ENCODE data around the gene CEBPB.
"Not testable (repeated sequence)": the region's sequence is repeated elsewhere in the genome, so short reads cannot be mapped to it uniquely, and the experiment has no call there.

Gene CEBPB

GRCh38 chr20:50151034-50151743, 39.4 kb upstream of the CEBPB start:
- Histone ChIP-seq H3K9me3 (ENCODE audit: control insufficient read depth, low read length) (no peaks in the 10 kb centered on the region), H3K36me3 (ENCODE audit: control insufficient read depth, insufficient read depth, low read length) (no peaks in the 10 kb centered on the region), H3K4me1 (ENCODE audit: control insufficient read depth, insufficient read depth, low read length, poor library complexity, severe bottlenecking) (peaks cover 46% of the 10 kb centered on the region), H3K27ac (ENCODE audit: insufficient read depth, low read length, poor library complexity, severe bottlenecking) (peak overlapping the region; percentile 7), H3K27me3 (replicated peaks; ENCODE audit: control insufficient read depth, insufficient read depth, low read length, poor library complexity, severe bottlenecking) (no peaks in the 10 kb centered on the region), H3K4me3 (ENCODE audit: insufficient read depth, low read depth, low read length, poor library complexity, severe bottlenecking) (no peak overlapping the region)
- DNase-seq = no peak

GRCh38 chr20:50152394-50153152, 38.1 kb upstream of the CEBPB start:
- peaks cover 32% of the 10 kb centered on the region for H3K4me1 ChIP-seq (ENCODE audit: control insufficient read depth, insufficient read depth, low read length, poor library complexity, severe bottlenecking)
- no peak for DNase-seq
- H3K27ac ChIP-seq (ENCODE audit: insufficient read depth, low read length, poor library complexity, severe bottlenecking) = peak overlapping the region; percentile 78
- H3K4me3 ChIP-seq (ENCODE audit: insufficient read depth, low read depth, low read length, poor library complexity, severe bottlenecking) = peak overlapping the region; percentile 85
- H3K9me3 ChIP-seq (ENCODE audit: control insufficient read depth, low read length) = no peaks in the 10 kb centered on the region
- no peaks in the 10 kb centered on the region for H3K27me3 ChIP-seq (replicated peaks; ENCODE audit: control insufficient read depth, insufficient read depth, low read length, poor library complexity, severe bottlenecking)
- no peaks in the 10 kb centered on the region for H3K36me3 ChIP-seq (ENCODE audit: control insufficient read depth, insufficient read depth, low read length)

DNA sequence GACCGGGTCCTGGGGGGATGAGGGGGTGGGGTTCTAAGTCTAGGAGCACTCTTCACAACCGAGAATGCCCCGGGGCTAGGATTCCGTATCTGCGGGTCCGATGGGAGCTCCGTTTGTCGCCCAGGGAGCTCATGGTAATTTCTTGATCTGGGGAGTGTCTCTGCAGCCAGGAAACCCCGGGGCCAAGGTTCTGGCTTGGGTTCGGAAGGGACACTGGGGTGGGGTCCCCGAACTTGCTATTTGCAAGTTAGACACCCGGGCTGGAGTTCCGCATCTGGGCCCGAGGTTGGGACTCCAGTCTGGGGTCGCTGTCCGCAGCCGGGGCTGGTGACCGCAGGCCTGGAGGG, 37.5 kb upstream of the CEBPB start:
- H3K27ac ChIP-seq (ENCODE audit: insufficient read depth, low read length, poor library complexity, severe bottlenecking) = peak overlapping the region; percentile 78
- H3K27me3 ChIP-seq (replicated peaks; ENCODE audit: control insufficient read depth, insufficient read depth, low read length, poor library complexity, severe bottlenecking) = no peaks in the 10 kb centered on the region
- H3K4me1 ChIP-seq (ENCODE audit: control insufficient read depth, insufficient read depth, low read length, poor library complexity, severe bottlenecking) = peaks cover 28% of the 10 kb centered on the region
- H3K4me3 ChIP-seq (ENCODE audit: insufficient read depth, low read depth, low read length, poor library complexity, severe bottlenecking) = peak overlapping the region; percentile 85
- no peak for DNase-seq
- no peaks in the 10 kb centered on the region for H3K9me3 ChIP-seq (ENCODE audit: control insufficient read depth, low read length)
- H3K36me3 ChIP-seq (ENCODE audit: control insufficient read depth, insufficient read depth, low read length) = no peaks in the 10 kb centered on the region

- Histone ChIP-seq H3K9me3 (ENCODE audit: control insufficient read depth, low read length) (no peaks in the 10 kb centered on the region), H3K4me3 (ENCODE audit: insufficient read depth, low read depth, low read length, poor library complexity, severe bottlenecking) (peak within 1 kb of the TSS; percentile 85), H3K27me3 (replicated peaks; ENCODE audit: control insufficient read depth, insufficient read depth, low read length, poor library complexity, severe bottlenecking) (no peaks in the 10 kb centered on the region), H3K27ac (ENCODE audit: insufficient read depth, low read length, poor library complexity, severe bottlenecking) (peak within 1 kb of the TSS; percentile 78), H3K36me3 (ENCODE audit: control insufficient read depth, insufficient read depth, low read length) (no peaks in the 10 kb centered on the region), H3K4me1 (ENCODE audit: control insufficient read depth, insufficient read depth, low read length, poor library complexity, severe bottlenecking) (peaks cover 28% of the 10 kb centered on the region)
- peak; percentile 69 to 78 (median 72) for DNase-seq
These were observed 36.9 kb upstream of the CEBPB start, which contains the start of gene PEDS1 for GRCh38 chr20:50153500-50154377. PEDS1 (minus strand) TSS chr20:50153723; CDS start chr20:50153637, 86 bp downstream.

DNA sequence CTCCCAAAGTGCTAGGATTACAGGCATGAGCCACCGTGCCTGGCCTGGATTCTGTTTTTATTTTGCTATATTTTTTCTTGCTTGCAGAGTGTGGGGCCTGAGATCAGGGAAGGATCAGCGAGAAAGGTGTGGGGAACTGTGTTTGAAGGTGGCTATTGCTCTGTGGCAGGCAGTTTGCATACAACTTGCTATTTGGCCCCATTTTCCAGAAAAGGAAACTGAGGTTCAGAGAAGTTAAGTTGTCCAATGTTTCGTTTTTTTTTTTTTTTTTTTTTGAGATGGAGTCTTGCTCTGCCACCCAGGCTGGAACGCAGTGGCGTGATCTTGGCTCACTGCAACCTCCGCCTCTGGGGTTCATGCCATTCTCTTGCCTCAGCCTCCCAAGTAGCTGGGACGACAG, 29.1 kb upstream of the CEBPB start:
- H3K36me3 ChIP-seq (ENCODE audit: control insufficient read depth, insufficient read depth, low read length); H3K9me3 ChIP-seq (ENCODE audit: control insufficient read depth, low read length); H3K27ac ChIP-seq (ENCODE audit: insufficient read depth, low read length, poor library complexity, severe bottlenecking); H3K27me3 ChIP-seq (replicated peaks; ENCODE audit: control insufficient read depth, insufficient read depth, low read length, poor library complexity, severe bottlenecking); DNase-seq; H3K4me3 ChIP-seq (ENCODE audit: insufficient read depth, low read depth, low read length, poor library complexity, severe bottlenecking); H3K4me1 ChIP-seq (ENCODE audit: control insufficient read depth, insufficient read depth, low read length, poor library complexity, severe bottlenecking): not testable (repeated sequence)

DNA sequence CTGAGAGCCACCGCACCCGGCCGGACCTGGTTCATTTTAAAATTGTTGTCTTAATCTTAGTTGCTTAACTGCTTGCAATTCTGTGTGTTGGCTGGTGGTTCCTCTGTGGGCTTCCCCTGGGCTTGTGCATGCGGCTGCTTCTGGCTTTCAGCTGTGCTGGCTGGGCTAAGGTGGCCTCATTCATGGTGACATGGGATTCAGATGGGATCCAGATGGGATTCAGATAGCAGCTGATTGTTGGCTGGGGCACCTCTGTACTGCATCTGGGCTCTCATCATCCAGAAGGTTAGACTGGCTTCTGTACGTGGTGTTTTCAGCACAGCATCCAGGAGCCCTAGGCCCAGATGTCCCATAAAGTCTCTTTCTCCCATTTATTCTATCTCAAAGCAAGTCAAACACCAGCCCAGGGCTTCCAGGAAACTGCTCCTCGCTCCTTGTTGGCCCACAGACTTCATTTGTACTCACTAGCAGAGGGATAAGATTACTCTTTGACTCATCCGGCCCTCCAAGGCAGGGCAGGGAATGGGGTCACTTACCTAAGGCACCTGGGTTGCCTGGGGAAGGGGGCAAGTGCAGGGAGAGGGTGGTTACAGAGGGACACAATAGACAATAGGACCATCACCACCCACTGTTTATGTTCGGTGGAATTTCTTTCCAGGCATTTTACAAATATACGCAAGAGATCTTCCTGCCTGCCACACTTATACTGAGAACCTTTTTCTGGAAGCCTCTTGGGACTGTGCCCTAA, 26.9 kb upstream of the CEBPB start:
- H3K27ac ChIP-seq (ENCODE audit: insufficient read depth, low read length, poor library complexity, severe bottlenecking) = no peak overlapping the region
- no peaks in the 10 kb centered on the region for H3K36me3 ChIP-seq (ENCODE audit: control insufficient read depth, insufficient read depth, low read length)
- H3K4me3 ChIP-seq (ENCODE audit: insufficient read depth, low read depth, low read length, poor library complexity, severe bottlenecking) = no peak overlapping the region
- no peaks in the 10 kb centered on the region for H3K9me3 ChIP-seq (ENCODE audit: control insufficient read depth, low read length)
- DNase-seq = no peak
- no peaks in the 10 kb centered on the region for H3K4me1 ChIP-seq (ENCODE audit: control insufficient read depth, insufficient read depth, low read length, poor library complexity, severe bottlenecking)
- no peaks in the 10 kb centered on the region for H3K27me3 ChIP-seq (replicated peaks; ENCODE audit: control insufficient read depth, insufficient read depth, low read length, poor library complexity, severe bottlenecking)

- no peak overlapping the region for H3K27ac ChIP-seq (ENCODE audit: insufficient read depth, low read length, poor library complexity, severe bottlenecking)
- no peaks in the 10 kb centered on the region for H3K36me3 ChIP-seq (ENCODE audit: control insufficient read depth, insufficient read depth, low read length)
- H3K4me1 ChIP-seq (ENCODE audit: control insufficient read depth, insufficient read depth, low read length, poor library complexity, severe bottlenecking) = no peaks in the 10 kb centered on the region
- H3K27me3 ChIP-seq (replicated peaks; ENCODE audit: control insufficient read depth, insufficient read depth, low read length, poor library complexity, severe bottlenecking) = no peaks in the 10 kb centered on the region
- peak; percentile 47 to 61 (median 59) for DNase-seq
- H3K4me3 ChIP-seq (ENCODE audit: insufficient read depth, low read depth, low read length, poor library complexity, severe bottlenecking) = no peak overlapping the region
- no peaks in the 10 kb centered on the region for H3K9me3 ChIP-seq (ENCODE audit: control insufficient read depth, low read length)
These were observed 24.7 kb upstream of the CEBPB start for GRCh38 chr20:50165684-50166554.

DNA sequence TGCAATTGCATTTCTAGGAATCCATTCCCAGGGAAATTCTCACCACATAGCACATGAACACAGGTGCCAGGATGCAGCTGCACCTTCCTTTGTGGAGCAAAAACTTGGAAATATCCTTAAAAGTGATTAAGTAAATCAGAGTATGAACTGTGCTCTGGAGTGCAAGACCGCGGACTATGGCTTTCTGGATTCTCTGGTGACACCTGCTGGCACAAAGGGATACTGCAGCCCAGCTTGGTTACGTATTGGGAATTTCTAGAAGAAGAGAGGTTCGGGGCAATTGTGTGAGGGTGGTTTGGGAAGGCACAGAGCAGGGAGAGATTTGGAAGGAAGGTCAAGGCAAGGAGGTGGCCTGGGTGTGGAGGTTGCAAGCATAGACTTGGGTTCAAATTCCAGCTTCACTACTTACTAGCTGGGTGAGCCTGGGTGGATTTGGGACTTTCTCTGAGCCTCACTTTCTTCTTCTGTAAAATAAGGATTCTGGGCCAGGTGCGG, 21.3 kb upstream of the CEBPB start:
- Histone ChIP-seq H3K4me1 (ENCODE audit: control insufficient read depth, insufficient read depth, low read length, poor library complexity, severe bottlenecking) (no peaks in the 10 kb centered on the region), H3K36me3 (ENCODE audit: control insufficient read depth, insufficient read depth, low read length) (no peaks in the 10 kb centered on the region), H3K9me3 (ENCODE audit: control insufficient read depth, low read length) (no peaks in the 10 kb centered on the region), H3K27me3 (replicated peaks; ENCODE audit: control insufficient read depth, insufficient read depth, low read length, poor library complexity, severe bottlenecking) (no peaks in the 10 kb centered on the region), H3K4me3 (ENCODE audit: insufficient read depth, low read depth, low read length, poor library complexity, severe bottlenecking) (no peak overlapping the region), H3K27ac (ENCODE audit: insufficient read depth, low read length, poor library complexity, severe bottlenecking) (no peak overlapping the region)
- DNase-seq = peak; percentile 58 to 66 (median 61)
